Measurements from ENCODE around the gene TEAD3.
"Not testable (repeated sequence)": the region's sequence is repeated elsewhere in the genome, so short reads cannot be mapped to it uniquely, and the experiment has no call there.

Gene TEAD3

DNA sequence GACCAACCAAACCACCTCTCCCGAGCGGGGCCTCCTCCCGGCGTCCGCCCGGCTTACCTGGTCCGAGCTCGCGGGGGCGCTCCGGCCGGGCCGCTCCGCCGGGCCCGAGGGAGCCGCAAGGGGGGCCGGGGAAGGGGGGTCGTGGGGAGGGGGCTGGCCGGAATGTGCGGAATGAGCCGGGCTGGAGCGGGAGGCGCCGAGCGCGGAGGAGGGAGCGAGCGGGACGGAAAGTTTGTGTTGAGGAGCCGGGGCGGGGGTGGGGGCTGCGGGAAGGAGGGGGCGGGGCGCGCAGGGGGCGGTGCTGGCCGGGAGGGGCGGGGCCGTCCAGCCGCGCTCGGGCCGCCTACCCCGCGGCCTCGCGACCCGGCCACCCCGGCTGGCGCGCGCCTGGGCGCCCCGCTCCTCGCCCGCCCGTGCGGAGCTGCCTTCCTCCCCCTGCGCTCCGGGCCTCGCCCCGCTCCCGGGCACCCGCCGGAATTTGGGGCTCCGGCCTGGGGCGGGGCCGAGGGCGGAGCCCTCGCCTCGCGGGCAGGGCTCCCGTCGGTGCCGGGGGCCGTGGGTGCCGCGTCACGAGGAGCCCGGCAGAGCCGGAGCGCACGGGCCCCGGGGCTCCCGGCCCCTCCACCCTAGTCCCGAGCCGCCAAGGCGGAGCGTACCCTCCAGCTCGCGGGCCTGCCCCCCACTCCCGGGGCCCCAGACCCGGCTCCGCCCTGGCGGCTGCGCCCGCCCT, at the start of gene TEAD3:
Gene TEAD3, minus strand, starts transcription at position 239 of the 730 bp plus-strand sequence.
- DNase-seq (ENCODE audit: low spot score), result peak; percentile 92
- no peak for FAIRE-seq

- no peak for FAIRE-seq
- no peak for DNase-seq (ENCODE audit: low spot score)
Measured at GRCh38 chr6:35544769-35545361, 48.0 kb upstream of the TEAD3 start.

GRCh38 chr6:35543459-35544193, 46.7 kb upstream of the TEAD3 start:
- no peak for DNase-seq (ENCODE audit: low spot score)
- no peak for FAIRE-seq

- DNase-seq (ENCODE audit: low spot score), result no peak
Measured at GRCh38 chr6:35541836-35542235, 45.0 kb upstream of the TEAD3 start.

GRCh38 chr6:35539223-35539622, 42.3 kb upstream of the TEAD3 start:
- DNase-seq (ENCODE audit: low spot score) (no peak), FAIRE-seq (no peak)

More at GRCh38 chr6:35541836-35542235, 45.0 kb upstream of the TEAD3 start:
- FAIRE-seq, result no peak

DNA sequence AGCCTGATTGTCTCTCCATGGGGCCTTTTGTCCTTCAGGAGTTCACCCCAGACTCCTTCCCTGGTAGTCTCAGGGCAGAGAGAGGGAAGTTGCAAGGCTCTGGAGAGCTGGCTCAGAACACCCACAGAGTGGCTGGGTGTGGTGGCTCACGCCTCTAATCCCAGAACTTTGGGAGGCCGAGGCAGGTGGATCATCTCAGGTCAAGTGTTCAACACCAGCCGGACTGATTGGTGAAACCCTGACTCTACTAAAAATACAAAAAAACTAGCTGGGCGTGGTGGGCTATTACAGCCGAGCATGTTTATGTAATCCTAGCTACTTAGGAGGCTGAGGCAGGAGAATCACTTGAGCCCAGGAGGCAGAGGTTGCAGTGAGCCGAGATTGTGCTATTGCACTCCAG, 39.0 kb upstream of the TEAD3 start:
- not testable (repeated sequence) for DNase-seq (ENCODE audit: low spot score); FAIRE-seq

DNA sequence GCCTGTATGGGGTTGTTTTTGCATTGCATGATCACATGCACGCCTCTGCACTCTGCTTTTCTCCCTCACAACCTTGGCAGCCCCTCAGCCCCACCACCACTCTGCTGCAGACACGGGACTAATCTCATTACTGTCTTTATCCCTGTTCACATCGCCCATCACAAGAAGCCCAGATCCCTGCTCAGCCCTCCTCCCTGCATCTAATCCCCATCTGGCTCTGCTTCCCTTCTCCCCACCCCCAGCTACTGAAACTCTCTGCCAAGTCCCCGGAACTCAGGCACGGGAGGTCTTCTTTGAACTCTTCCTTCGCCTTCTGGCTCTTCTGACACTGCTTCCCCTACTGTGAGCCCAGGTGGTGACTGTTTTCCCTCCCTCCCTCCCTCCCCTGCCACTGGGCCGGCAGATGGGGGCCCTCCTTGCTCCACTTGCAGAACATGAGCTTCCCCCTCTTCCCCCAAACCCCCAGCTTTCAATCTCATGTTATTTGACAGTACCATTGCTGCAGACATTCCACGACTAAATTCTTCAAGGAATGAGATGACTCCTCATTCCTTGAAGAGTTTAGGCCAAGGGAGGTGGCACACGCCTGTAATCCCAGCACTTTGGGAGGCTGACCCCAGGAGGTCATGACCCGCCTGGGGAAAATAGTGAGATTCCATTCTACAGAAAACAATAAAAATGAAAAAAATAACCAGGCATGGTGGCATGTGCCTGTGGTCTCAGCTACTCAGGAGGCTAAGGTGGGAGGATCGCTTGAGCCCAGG, 37.7 kb upstream of the TEAD3 start:
- FAIRE-seq (no peak), DNase-seq (ENCODE audit: low spot score) (no peak)

GRCh38 chr6:35533981-35534380, 37.1 kb upstream of the TEAD3 start:
- DNase-seq (ENCODE audit: low spot score) (no peak), FAIRE-seq (no peak)

GRCh38 chr6:35532126-35532525, 35.2 kb upstream of the TEAD3 start:
- no peak for FAIRE-seq
- DNase-seq (ENCODE audit: low spot score), result no peak

- no peak for FAIRE-seq
Measured at GRCh38 chr6:35524380-35525020, 27.6 kb upstream of the TEAD3 start.

GRCh38 chr6:35522660-35523658, 26.1 kb upstream of the TEAD3 start:
- DNase-seq (ENCODE audit: low spot score), result peak; percentile 90
- FAIRE-seq, result no peak

More at GRCh38 chr6:35524380-35525020, 27.6 kb upstream of the TEAD3 start:
- no peak for DNase-seq (ENCODE audit: low spot score)

DNA sequence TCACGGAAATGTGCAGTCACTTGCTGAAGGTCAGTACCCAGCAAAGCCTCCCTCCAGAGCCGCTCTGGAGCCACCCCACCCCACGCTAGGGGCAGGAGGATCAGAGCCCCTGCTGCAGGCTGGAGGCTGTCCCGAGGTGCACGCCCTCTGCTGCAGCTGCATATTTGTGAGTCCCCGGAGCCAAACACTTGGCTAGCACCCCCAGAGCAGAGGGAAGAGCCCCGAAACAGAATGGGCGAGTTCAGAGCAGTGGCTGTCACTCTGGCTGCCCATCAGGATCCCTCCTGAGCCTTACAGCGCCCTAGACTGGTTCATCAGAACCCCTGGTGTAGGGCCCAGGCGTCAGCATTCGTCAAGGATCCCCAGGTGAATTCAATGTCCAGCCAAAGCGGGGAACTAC, 25.3 kb upstream of the TEAD3 start:
- FAIRE-seq (no peak), DNase-seq (ENCODE audit: low spot score) (no peak)

- DNase-seq (ENCODE audit: low spot score) (no peak), FAIRE-seq (no peak)
Measured at GRCh38 chr6:35521235-35521634, 24.4 kb upstream of the TEAD3 start.

- DNase-seq (ENCODE audit: low spot score), result no peak
- FAIRE-seq, result no peak
Measured at GRCh38 chr6:35519313-35520015, 22.6 kb upstream of the TEAD3 start.

- no peak for DNase-seq (ENCODE audit: low spot score)
- FAIRE-seq, result no peak
Measured at GRCh38 chr6:35518566-35519312, 21.9 kb upstream of the TEAD3 start.

DNA sequence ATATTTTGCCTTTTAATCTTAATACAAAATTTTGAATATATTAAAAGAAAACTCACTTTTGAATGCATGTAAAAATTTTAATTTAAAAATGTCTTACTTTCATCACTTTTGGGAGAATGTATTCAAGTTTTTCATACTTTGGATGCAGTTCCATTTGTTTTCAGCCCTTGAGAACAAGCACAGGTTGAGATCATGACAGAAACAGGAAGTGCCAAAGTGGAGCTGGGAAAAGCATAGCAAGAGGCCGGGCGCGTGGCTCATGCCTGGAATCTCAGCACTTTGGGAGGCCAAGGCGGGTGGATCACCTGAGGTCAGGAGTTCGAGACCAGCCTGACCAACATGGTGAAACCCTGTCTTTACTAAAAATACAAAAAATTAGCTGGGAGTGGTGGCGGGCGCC, 21.1 kb upstream of the TEAD3 start:
- not testable (repeated sequence) for DNase-seq (ENCODE audit: low spot score); FAIRE-seq

- FAIRE-seq (no peak), DNase-seq (ENCODE audit: low spot score) (no peak)
Measured at GRCh38 chr6:35516712-35517111, 19.8 kb upstream of the TEAD3 start.

GRCh38 chr6:35515939-35516338, 19.1 kb upstream of the TEAD3 start:
- not testable (repeated sequence) for DNase-seq (ENCODE audit: low spot score); FAIRE-seq

Measured in urothelium cell line (cell line).